OCI-LY1 (cell line): ENCODE data around the gene GPATCH8.
A peak's percentile ranks its signal among the peaks of the same experiment; 100 is the strongest.

ENCODE experiments used
- H2AFZ ChIP-seq: fragments of 200-600 bp; sonication (generic), shearing (Covaris generic); 2 replicates; pipeline ENCODE4 v1.6.0; 2014; ENCODE audit warnings: antibody characterized with exemption, mild to moderate bottlenecking, low read length
- H3F3A ChIP-seq: fragments of 200-600 bp; sonication (generic), shearing (Covaris generic); 2 replicates; pipeline ENCODE4 v1.6.0; 2014; ENCODE audit warnings: mild to moderate bottlenecking, antibody characterized with exemption, low read length, moderate library complexity; ENCODE audit not compliant: insufficient read depth
- H3K27ac ChIP-seq: fragments of 200-600 bp; sonication (generic); 2 replicates; pipeline ENCODE4 v1.5.1; 2014; ENCODE audit warnings: low read length, mixed run types, mild to moderate bottlenecking, low read depth; ENCODE audit not compliant: poor library complexity, severe bottlenecking
- H3K27me3 ChIP-seq: fragments of 200-600 bp; sonication (generic); 2 replicates; pipeline ENCODE4 v1.6.0; 2014; ENCODE audit warnings: antibody characterized with exemption, mild to moderate bottlenecking, low read length, moderate library complexity; ENCODE audit not compliant: insufficient read depth
- H3K36me3 ChIP-seq: fragments of 200-600 bp; sonication (generic); 2 replicates; pipeline ENCODE4 v1.6.1; 2014; ENCODE audit warnings: mild to moderate bottlenecking, antibody characterized with exemption, low read length, moderate library complexity, mixed read lengths; ENCODE audit not compliant: insufficient read depth
- H3K4me1 ChIP-seq: fragments of 200-600 bp; sonication (generic); 2 replicates; pipeline ENCODE4 v1.5.1; 2014; ENCODE audit warnings: mild to moderate bottlenecking, low read length, moderate library complexity; ENCODE audit not compliant: insufficient read depth, severe bottlenecking
- H3K4me2 ChIP-seq: fragments of 200-600 bp; sonication (generic), shearing (Covaris generic); 2 replicates; pipeline ENCODE4 v1.6.1; 2014; ENCODE audit warnings: low read length
- H3K4me3 ChIP-seq: fragments of 200-600 bp; sonication (generic); 2 replicates; pipeline ENCODE4 v1.5.1; 2014; ENCODE audit warnings: low read length, low read depth, mild to moderate bottlenecking, mixed read lengths; ENCODE audit not compliant: poor library complexity, severe bottlenecking
- H3K79me2 ChIP-seq: fragments of 200-600 bp; shearing (Covaris generic); 2 replicates; pipeline ENCODE4 v1.6.1; 2016; ENCODE audit warnings: mixed run types, low read length, mixed read lengths; ENCODE audit not compliant: insufficient read depth
- H3K9ac ChIP-seq: fragments of 200-600 bp; sonication (generic), shearing (Covaris generic); 2 replicates; pipeline ENCODE4 v1.6.1; 2014; ENCODE audit warnings: mild to moderate bottlenecking, low read length, mixed read lengths
- H3K9me2 ChIP-seq: fragments of 200-600 bp; sonication (generic), shearing (Covaris generic); 2 replicates; pipeline ENCODE4 v1.6.1; 2014; ENCODE audit warnings: low read depth, mild to moderate bottlenecking, low read length, mixed read lengths
- H3K9me3 ChIP-seq: fragments of 200-600 bp; shearing (Covaris generic); 2 replicates; pipeline ENCODE4 v1.6.1; 2014; ENCODE audit warnings: low read length, mixed read lengths
- H4K20me1 ChIP-seq: fragments of 200-600 bp; sonication (generic), shearing (Covaris generic); 2 replicates; pipeline ENCODE4 v1.6.0; 2016; ENCODE audit warnings: mild to moderate bottlenecking, low read length; ENCODE audit not compliant: insufficient read depth
- CTCF ChIP-seq: fragments of 200-600 bp; sonication (generic), shearing (Covaris generic); IDR thresholded peaks from 2 replicates; pipeline ENCODE4 v1.5.1; 2017; ENCODE audit warnings: mild to moderate bottlenecking, antibody characterized with exemption, low read length, moderate library complexity, mixed read lengths
- EZH2 ChIP-seq: fragments of 200-600 bp; sonication (generic), shearing (Covaris generic); IDR thresholded peaks from 2 replicates; pipeline ENCODE4 v1.8.0; 2017; ENCODE audit warnings: borderline replicate concordance, mixed run types, mild to moderate bottlenecking, antibody characterized with exemption, low read length, moderate library complexity, mixed read lengths

GPATCH8 gene

GRCh38 chr17:44503147-44504029, at the start of gene GPATCH8:
GPATCH8 (minus strand) TSS chr17:44503406; CDS start chr17:44503370, 36 bp downstream.
- Histone ChIP-seq H3K4me1 (peaks cover 41% of the 10 kb centered on the region), H3K9me3 (no peaks in the 10 kb centered on the region; the same call in 1 of the 2 replicates), H3K27ac (peak within 1 kb of the TSS; percentile 84), H3K9me2 (no peaks in the 10 kb centered on the region), H3K36me3 (peaks cover 13% of the 10 kb centered on the region; the same call in 1 of the 2 replicates), H3K9ac (peak within 1 kb of the TSS; percentile 94), H3F3A (no peaks in the 10 kb centered on the region), H4K20me1 (no peaks in the 10 kb centered on the region), H3K27me3 (no peaks in the 10 kb centered on the region), H3K79me2 (peaks cover 46% of the 10 kb centered on the region), H3K4me3 (peak within 1 kb of the TSS; percentile 95), H2AFZ (no peak within 1 kb of the TSS), H3K4me2 (peak within 1 kb of the TSS; percentile 97)
- no peak for TF ChIP-seq EZH2
- no peak for TF ChIP-seq CTCF

- TF ChIP-seq EZH2 (no peak), CTCF (no peak)
- Histone ChIP-seq H3F3A (no peaks in the 10 kb centered on the region), H4K20me1 (no peaks in the 10 kb centered on the region), H3K9ac (no peak overlapping the region), H3K4me2 (no peak overlapping the region), H3K36me3 (no peaks in the 10 kb centered on the region), H3K4me3 (no peak overlapping the region), H3K9me2 (no peaks in the 10 kb centered on the region), H3K79me2 (no peaks in the 10 kb centered on the region), H2AFZ (no peak overlapping the region), H3K27me3 (peaks cover 9% of the 10 kb centered on the region; the same call in 1 of the 2 replicates), H3K9me3 (no peaks in the 10 kb centered on the region), H3K4me1 (peaks cover 8% of the 10 kb centered on the region), H3K27ac (no peak overlapping the region)
Measured at GRCh38 chr17:44552361-44552760, 49.2 kb upstream of the GPATCH8 start.

- no peaks in the 10 kb centered on the region for H3K36me3 ChIP-seq
Measured at GRCh38 chr17:44549686-44550085, 46.5 kb upstream of the GPATCH8 start.

More at GRCh38 chr17:44549686-44550085, 46.5 kb upstream of the GPATCH8 start:
- Histone ChIP-seq H3K4me3 (no peak overlapping the region), H3K9me3 (no peaks in the 10 kb centered on the region), H3K4me1 (no peaks in the 10 kb centered on the region), H3K27me3 (peaks cover 15% of the 10 kb centered on the region), H3F3A (no peaks in the 10 kb centered on the region), H2AFZ (no peak overlapping the region), H3K79me2 (no peaks in the 10 kb centered on the region), H3K4me2 (no peak overlapping the region), H3K27ac (no peak overlapping the region), H4K20me1 (no peaks in the 10 kb centered on the region), H3K9me2 (no peaks in the 10 kb centered on the region), H3K9ac (no peak overlapping the region)
- TF ChIP-seq CTCF (no peak), EZH2 (no peak)
